NCI-H2171 treated with DMSO at 0.1 percent for 48 hours (cell line): ENCODE data around the gene ADCY7.

ENCODE experiments used
- DNase-seq: peaks from one replicate; lab custom pipeline; 2025; lab: John Stamatoyannopoulos, UW

Gene ADCY7

GRCh38 chr16:50282010-50282538, 15.7 kb downstream of the ADCY7 start:
- DNase-seq = no peak

GRCh38 chr16:50282955-50283631, 16.7 kb downstream of the ADCY7 start:
- DNase-seq = no peak

- peak; percentile 89 for DNase-seq
Measured at GRCh38 chr16:50284131-50284911, 18.0 kb downstream of the ADCY7 start.

GRCh38 chr16:50285406-50286003, 19.2 kb downstream of the ADCY7 start:
- peak; percentile 28 for DNase-seq

- peak; percentile 39 for DNase-seq
Measured at GRCh38 chr16:50286681-50287080, 20.3 kb downstream of the ADCY7 start.

- DNase-seq = no peak
Measured at GRCh38 chr16:50288026-50288425, 21.7 kb downstream of the ADCY7 start.

GRCh38 chr16:50288920-50289319, 22.6 kb downstream of the ADCY7 start:
- no peak for DNase-seq

GRCh38 chr16:50289950-50290764, 23.8 kb downstream of the ADCY7 start:
- DNase-seq = peak; percentile 65

GRCh38 chr16:50290856-50291255, 24.5 kb downstream of the ADCY7 start:
- no peak for DNase-seq

GRCh38 chr16:50291719-50292565, 25.6 kb downstream of the ADCY7 start:
- no peak for DNase-seq

GRCh38 chr16:50292566-50292948, 26.2 kb downstream of the ADCY7 start:
- no peak for DNase-seq

- DNase-seq = no peak
Measured at GRCh38 chr16:50293041-50293783, 26.9 kb downstream of the ADCY7 start.

GRCh38 chr16:50293994-50294855, 27.9 kb downstream of the ADCY7 start:
- DNase-seq = no peak

GRCh38 chr16:50294955-50295354, 28.6 kb downstream of the ADCY7 start:
- DNase-seq = no peak

GRCh38 chr16:50295541-50296132, 29.3 kb downstream of the ADCY7 start:
- DNase-seq = no peak

GRCh38 chr16:50296807-50297206, 30.5 kb downstream of the ADCY7 start:
- DNase-seq = no peak

- peak; percentile 86 for DNase-seq
Measured at GRCh38 chr16:50297301-50298074, 31.1 kb downstream of the ADCY7 start.

GRCh38 chr16:50298075-50298460, 31.7 kb downstream of the ADCY7 start:
- no peak for DNase-seq
